SK-N-MC (cell line): Measurements from ENCODE around the gene TPRG1L.

Experiments used
- DNase-seq: peaks from one replicate; pipeline ENCODE4 v3.0.0-alpha.2; 2011; ENCODE audit warnings: low read depth, low spot score
- H3K27ac ChIP-seq: fragments of 200-600 bp; sonication (generic); 2 replicates; pipeline ENCODE4 v1.5.1; 2016; ENCODE audit warnings: mixed run types
- H3K36me3 ChIP-seq: fragments of 200-600 bp; sonication (generic); 2 replicates; pipeline ENCODE4 v1.6.1; 2017; ENCODE audit warnings: antibody characterized with exemption, low read length, mixed read lengths; ENCODE audit not compliant: insufficient read depth
- H3K4me3 ChIP-seq: fragments of 200-600 bp; sonication (generic); 2 replicates; pipeline ENCODE4 v1.5.1; 2016
- H3K9ac ChIP-seq: fragments of 200-600 bp; sonication (generic); 2 replicates; pipeline ENCODE4 v1.8.0; 2017; ENCODE audit warnings: mixed run types, mixed read lengths; ENCODE audit not compliant: insufficient read length
- H3K9me3 ChIP-seq: fragments of 200-600 bp; sonication (generic); 2 replicates; pipeline ENCODE4 v1.6.1; 2017; ENCODE audit warnings: low read depth, mild to moderate bottlenecking, antibody characterized with exemption, low read length, moderate library complexity, mixed read lengths
- EZH2 ChIP-seq: fragments of 200-600 bp; sonication (generic); IDR thresholded peaks from one replicate; pipeline ENCODE4 v1.6.1; 2017; ENCODE audit warnings: antibody characterized with exemption
- FOXP2 ChIP-seq: optimal IDR thresholded peaks from 2 replicates; pipeline ENCODE3; 2011; ENCODE audit warnings: mild to moderate bottlenecking, moderate library complexity; ENCODE audit not compliant: insufficient read depth; ENCODE audit errors: extremely low read length, control extremely low read depth
- POLR2AphosphoS5 ChIP-seq: IDR thresholded peaks from 2 replicates; pipeline ENCODE4 v1.6.1; 2012; ENCODE audit warnings: mild to moderate bottlenecking, low read depth, low read length, borderline replicate concordance

Gene TPRG1L

GRCh38 chr1:3677484-3677883 lies 52.7 kb downstream of the TPRG1L start:
- Histone ChIP-seq H3K4me3 (no peak overlapping the region), H3K27ac (no peak overlapping the region), H3K9me3 (no peaks in the 10 kb centered on the region), H3K9ac (no peak overlapping the region), H3K36me3 (no peaks in the 10 kb centered on the region)
- TF ChIP-seq POLR2AphosphoS5 (no peak), EZH2 (no peak), FOXP2 (no peak)
- no peak for DNase-seq

- H3K27ac ChIP-seq, result no peak overlapping the region
These were observed 53.7 kb downstream of the TPRG1L start for GRCh38 chr1:3678361-3679097.

GRCh38 chr1:3679098-3679555 lies 54.3 kb downstream of the TPRG1L start:
- no peak for DNase-seq
- no peak for TF ChIP-seq EZH2
- no peak for TF ChIP-seq FOXP2
- no peak for TF ChIP-seq POLR2AphosphoS5
- no peaks in the 10 kb centered on the region for H3K9me3 ChIP-seq
- no peaks in the 10 kb centered on the region for H3K36me3 ChIP-seq
- no peak overlapping the region for H3K27ac ChIP-seq
- H3K9ac ChIP-seq, result no peak overlapping the region
- no peak overlapping the region for H3K4me3 ChIP-seq

More at GRCh38 chr1:3678361-3679097, 53.7 kb downstream of the TPRG1L start:
- DNase-seq, result no peak
- no peak for TF ChIP-seq POLR2AphosphoS5
- H3K9me3 ChIP-seq, result no peaks in the 10 kb centered on the region
- H3K9ac ChIP-seq, result no peak overlapping the region
- no peak overlapping the region for H3K4me3 ChIP-seq
- H3K36me3 ChIP-seq, result no peaks in the 10 kb centered on the region
